Peyer's patch (tissue), 4 donors: ENCODE data around the gene SLC17A5. TPM values are rescaled to one million over a fixed set of nuclear protein-coding genes. Genes with fewer than 3 reads are reported as not detected.
A peak's percentile ranks its signal among the peaks of the same experiment; 100 is the strongest.

ENCODE experiments used
- DNase-seq, 3 donors: peaks; one replicate each; pipeline ENCODE4 v3.0.0-alpha.2; 2017 to 2019
- H3K27ac ChIP-seq, 4 donors: fragments of 200-600 bp; sonication (generic); one replicate each; pipeline ENCODE4 v1.5.1; 2016 to 2019
- H3K27me3 ChIP-seq, 2 donors: fragments of 200-600 bp; sonication (generic); one replicate each; pipeline ENCODE4 v1.5.1; 2019
- H3K36me3 ChIP-seq, 3 donors: fragments of 200-600 bp; sonication (generic); one replicate each; pipeline ENCODE4 v1.5.1; 2016 to 2019
- H3K4me1 ChIP-seq, 4 donors: fragments of 200-600 bp; sonication (generic); one replicate each; pipeline ENCODE4 v1.5.1; 2016 to 2019
- H3K4me3 ChIP-seq, 4 donors: fragments of 200-600 bp; sonication (generic); 1 replicate in 3 of 4; 2 replicates in 1 of 4; pipeline ENCODE4 v1.5.1; 2016 to 2019; ENCODE audit warnings: mild to moderate bottlenecking in 1 of 4
- H3K9me3 ChIP-seq, 4 donors: fragments of 200-600 bp; sonication (generic); one replicate each; pipeline ENCODE4 v1.5.1; 2016 to 2019; ENCODE audit warnings: mild to moderate bottlenecking in 1 of 4
- CTCF ChIP-seq, 6 experiments: fragments of 450-650 bp in 4 of 6; fragments of 200-600 bp in 2 of 6; sonication (generic) in 1 of 6; IDR thresholded peaks; one replicate each; pipeline ENCODE4 v1.5.1; 2017 to 2019; ENCODE audit warnings: antibody characterized with exemption in 6 of 6, mild to moderate bottlenecking in 3 of 6, moderate library complexity in 1 of 6
- POLR2A ChIP-seq, 2 donors: fragments of 450-650 bp; IDR thresholded peaks; one replicate each; pipeline ENCODE4 v1.5.1; 2017; ENCODE audit warnings: antibody characterized with exemption in 2 of 2, mild to moderate bottlenecking in 2 of 2, moderate library complexity in 2 of 2
- total RNA-seq, 4 donors: library from RNA; depleted of rRNA; stranded (reverse); fragments of >200 nt; gene quantifications; one replicate each; pipeline ENCODE4 v1.1.0, GENCODE V29; 2016

SLC17A5 gene
- total RNA-seq, 4 donors from 2014 or later, result 6.6 to 49.7 (median 26.3) TPM

GRCh38 chr6:73610444-73611275 is 43.1 kb downstream of the SLC17A5 start:
- TF ChIP-seq POLR2A (IDR thresholded peaks at IDR 0.05), result no peak
- peak; percentile 59 to 78 (median 70) for TF ChIP-seq CTCF (IDR thresholded peaks at IDR 0.05)
- Histone ChIP-seq H3K4me3 (no peak overlapping the region), H3K4me1 (no peaks in the 10 kb centered on the region), H3K36me3 (peaks cover 0 to 54% (median 0%) of the 10 kb centered on the region in 3 donors), H3K27me3 (no peaks in the 10 kb centered on the region), H3K9me3 (no peaks in the 10 kb centered on the region), H3K27ac (no peak overlapping the region)
- no peak for DNase-seq

GRCh38 chr6:73608761-73609160 is 45.0 kb downstream of the SLC17A5 start:
- Histone ChIP-seq H3K36me3 (peaks cover 0 to 47% (median 0%) of the 10 kb centered on the region in 3 donors), H3K27me3 (no peaks in the 10 kb centered on the region), H3K9me3 (no peaks in the 10 kb centered on the region), H3K4me1 (no peaks in the 10 kb centered on the region), H3K4me3 (no peak overlapping the region), H3K27ac (no peak overlapping the region)
- TF ChIP-seq CTCF (IDR thresholded peaks at IDR 0.05) (no peak), POLR2A (IDR thresholded peaks at IDR 0.05) (no peak)
- DNase-seq, result no peak

GRCh38 chr6:73606428-73606827 is 47.4 kb downstream of the SLC17A5 start:
- no peak overlapping the region for H3K27ac ChIP-seq
- no peaks in the 10 kb centered on the region for H3K27me3 ChIP-seq
- DNase-seq, result no peak
- no peaks in the 10 kb centered on the region for H3K9me3 ChIP-seq
- no peaks in the 10 kb centered on the region for H3K4me1 ChIP-seq
- TF ChIP-seq CTCF (IDR thresholded peaks at IDR 0.05) (no peak), POLR2A (IDR thresholded peaks at IDR 0.05) (no peak)
- H3K4me3 ChIP-seq, result no peak overlapping the region
- peaks cover 0 to 43% (median 0%) of the 10 kb centered on the region in 3 donors for H3K36me3 ChIP-seq

GRCh38 chr6:73604461-73604860 is 49.3 kb downstream of the SLC17A5 start:
- Histone ChIP-seq H3K36me3 (peaks cover 0 to 47% (median 0%) of the 10 kb centered on the region in 3 donors), H3K27ac (no peak overlapping the region), H3K27me3 (no peaks in the 10 kb centered on the region), H3K4me1 (no peaks in the 10 kb centered on the region), H3K4me3 (no peak overlapping the region), H3K9me3 (no peaks in the 10 kb centered on the region)
- no peak for DNase-seq
- TF ChIP-seq CTCF (IDR thresholded peaks at IDR 0.05), result no peak
- no peak for TF ChIP-seq POLR2A (IDR thresholded peaks at IDR 0.05)

- Histone ChIP-seq H3K9me3 (no peaks in the 10 kb centered on the region), H3K27ac (no peak overlapping the region), H3K27me3 (no peaks in the 10 kb centered on the region), H3K4me1 (no peaks in the 10 kb centered on the region), H3K4me3 (no peak overlapping the region), H3K36me3 (peaks cover 0 to 42% (median 0%) of the 10 kb centered on the region in 3 donors)
- no peak for DNase-seq
- no peak for TF ChIP-seq POLR2A (IDR thresholded peaks at IDR 0.05)
- TF ChIP-seq CTCF (IDR thresholded peaks at IDR 0.05), result no peak
Measured at GRCh38 chr6:73604020-73604419, 49.8 kb downstream of the SLC17A5 start.
